Naive thymus-derived CD4-positive, alpha-beta T cell (primary cell): Measurements from ENCODE around the gene TRDN. TPM values are rescaled to one million over a fixed set of nuclear protein-coding genes. Genes with fewer than 3 reads are reported as not detected.

Experiments used
- ATAC-seq: fragments of 150-1000 bp; cut with Tn5 transposase; 2 replicates; pipeline ENCODE4 v1.10.0; 2021; ENCODE audit warnings: mild to moderate bottlenecking, moderate library complexity
- CTCF ChIA-PET: fragments of 350-600 bp; sonication (Branson Sonifier 250); formaldehyde crosslinking; loops from one replicate; lab custom pipeline; 2021; ENCODE audit warnings: antibody characterized with exemption; lab: Charles Lee
- POLR2A ChIA-PET: fragments of 350-600 bp; sonication (Branson Sonifier 250); formaldehyde crosslinking; loops from one replicate; lab custom pipeline; 2021; ENCODE audit warnings: antibody characterized with exemption, inconsistent platforms; lab: Charles Lee
- DNase-seq, 9 donors: peaks; one replicate each; pipeline versions ENCODE4 v3.0.0 to v3.0.0-alpha.2; 2020 to 2022; ENCODE audit warnings: mixed read lengths in 1 of 9
- H3K27ac ChIP-seq: one replicate; pipeline ENCODE4 v1.7.0; 2013; ENCODE audit warnings: mild to moderate bottlenecking, low read depth, low read length, moderate library complexity
- H3K27me3 ChIP-seq, 2 donors: one replicate each; pipeline ENCODE4 v1.7.0; 2013; ENCODE audit warnings: low read length in 2 of 2, mild to moderate bottlenecking in 2 of 2, moderate library complexity in 2 of 2; ENCODE audit not compliant: control insufficient read depth in 2 of 2, insufficient read depth in 2 of 2
- H3K36me3 ChIP-seq, 3 experiments: 1 replicate in 2 of 3; 2 replicates in 1 of 3; pipeline ENCODE4 v1.7.0; 2013; ENCODE audit warnings: low read length in 3 of 3, mild to moderate bottlenecking in 3 of 3, moderate library complexity in 1 of 3; ENCODE audit not compliant: insufficient read depth in 3 of 3, control insufficient read depth in 2 of 3
- H3K4me1 ChIP-seq, 2 donors: one replicate each; pipeline ENCODE4 v1.7.0; 2013; ENCODE audit warnings: low read length in 2 of 2, mild to moderate bottlenecking in 2 of 2, moderate library complexity in 1 of 2; ENCODE audit not compliant: control insufficient read depth in 2 of 2, insufficient read depth in 2 of 2
- H3K4me3 ChIP-seq: 2 replicates; pipeline ENCODE4 v1.7.0; 2013; ENCODE audit warnings: mild to moderate bottlenecking, low read length
- H3K9me3 ChIP-seq, 3 experiments: 1 replicate in 2 of 3; 2 replicates in 1 of 3; pipeline ENCODE4 v1.7.0; 2013; ENCODE audit warnings: low read length in 3 of 3; ENCODE audit not compliant: control insufficient read depth in 2 of 3
- H3K27ac Mint-ChIP-seq, 9 donors: one replicate each; pipeline ENCODE4 v1.8.0; 2020 to 2022; ENCODE audit warnings: mixed read lengths in 9 of 9, mild to moderate bottlenecking in 8 of 9, moderate library complexity in 5 of 9, inconsistent platforms in 2 of 9
- H3K27me3 Mint-ChIP-seq, 5 donors: one replicate each; pipeline ENCODE4 v1.8.0; 2021 to 2022; ENCODE audit warnings: mixed read lengths in 5 of 5, mild to moderate bottlenecking in 1 of 5
- H3K36me3 Mint-ChIP-seq, 5 donors: one replicate each; pipeline ENCODE4 v1.8.0; 2020 to 2022; ENCODE audit warnings: mixed read lengths in 5 of 5, mild to moderate bottlenecking in 3 of 5, inconsistent platforms in 1 of 5
- H3K4me1 Mint-ChIP-seq, 7 donors: one replicate each; pipeline ENCODE4 v1.8.0; 2020 to 2022; ENCODE audit warnings: mixed read lengths in 7 of 7, mild to moderate bottlenecking in 3 of 7, inconsistent platforms in 1 of 7
- H3K4me3 Mint-ChIP-seq, 10 donors: one replicate each; pipeline ENCODE4 v1.8.0; 2020 to 2022; ENCODE audit warnings: mild to moderate bottlenecking in 10 of 10, mixed read lengths in 10 of 10, moderate library complexity in 6 of 10, inconsistent platforms in 2 of 10
- H3K9me3 Mint-ChIP-seq, 11 donors: one replicate each; pipeline ENCODE4 v1.8.0; 2020 to 2022; ENCODE audit warnings: mixed read lengths in 11 of 11, mild to moderate bottlenecking in 4 of 11, inconsistent platforms in 1 of 11, moderate library complexity in 1 of 11
- intact Hi-C, 2 donors: fragments of 100-400 bp; cut with micrococcal nuclease; formaldehyde crosslinking; loops; one replicate each; pipeline ENCODE4 v1.15.1; 2023
- polyA plus RNA-seq, 2 donors: library from polyadenylated mRNA; unstranded; fragments of 300-500 nt; fragmentation: Illumina TruSeq; gene quantifications; one replicate each; pipeline ENCODE4 v1.2.3, GENCODE V29; 2021
- total RNA-seq, 6 experiments: library from RNA in 5 of 6; stranded (reverse) in 5 of 6; gene quantifications; 1 replicate in 5 of 6; 2 replicates in 1 of 6; pipeline ENCODE4 v1.2.3 and lab custom pipeline; 2021 to 2026

The TRDN gene
- total and polyA plus RNA-seq, 7 experiments from 2014 or later: not detected

DNA sequence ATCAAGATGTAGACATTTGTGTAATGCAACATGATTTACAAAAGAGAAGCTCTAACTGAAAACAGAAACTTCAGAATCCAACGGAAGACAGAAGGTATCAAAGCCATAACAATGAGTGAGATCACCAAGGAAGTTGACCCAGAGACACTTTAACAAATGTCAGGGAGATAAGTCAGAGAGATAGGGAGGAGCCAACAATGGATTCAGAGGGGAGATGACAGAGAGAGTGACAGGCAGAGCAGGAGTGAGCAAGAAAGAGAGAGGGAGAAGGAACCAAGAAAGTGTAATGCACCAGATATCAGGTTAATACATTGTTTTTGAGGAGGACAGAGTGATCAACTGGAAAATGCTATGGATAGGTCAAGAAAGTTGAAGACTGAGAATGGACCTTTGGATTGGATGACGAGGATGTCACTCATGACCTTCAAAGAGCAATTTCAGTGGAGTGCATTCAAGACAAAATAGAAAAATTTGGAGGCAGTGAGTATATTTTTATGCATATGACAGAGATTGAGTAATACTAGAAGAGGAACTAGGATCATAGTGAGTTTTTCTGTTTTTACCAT lies 86.6 kb downstream of the TRDN start:
- Mint-ChIP-seq H3K4me1 (no peaks in the 10 kb centered on the region), H3K27ac (no peak overlapping the region), H3K27me3 (no peaks in the 10 kb centered on the region), H3K36me3 (no peaks in the 10 kb centered on the region), H3K9me3 (peaks cover 0 to 9% (median 0%) of the 10 kb centered on the region in 11 donors), H3K4me3 (no peak overlapping the region)
- no peaks in the 10 kb centered on the region for H3K36me3 ChIP-seq
- POLR2A ChIA-PET: no interaction called here
- no peak for DNase-seq
- CTCF ChIA-PET: interaction anchor here (0.6 kb wide), 1 partner anchor 1060 kb away, joined by 3 read pairs; no protein-coding TSS in a partner anchor
- H3K27ac ChIP-seq: no peak overlapping the region
- no peaks in the 10 kb centered on the region for H3K4me1 ChIP-seq
- H3K9me3 ChIP-seq: no peaks in the 10 kb centered on the region
- ATAC-seq: no peak
- no peaks in the 10 kb centered on the region for H3K27me3 ChIP-seq
- intact Hi-C loops: no loop called here
- H3K4me3 ChIP-seq: no peak overlapping the region

- CTCF ChIA-PET: no interaction called here
- Mint-ChIP-seq H3K27ac (no peak overlapping the region), H3K4me1 (no peaks in the 10 kb centered on the region), H3K27me3 (no peaks in the 10 kb centered on the region), H3K4me3 (no peak overlapping the region), H3K36me3 (no peaks in the 10 kb centered on the region), H3K9me3 (peaks cover 0 to 9% (median 0%) of the 10 kb centered on the region in 11 donors)
- Histone ChIP-seq H3K4me3 (no peak overlapping the region), H3K36me3 (no peaks in the 10 kb centered on the region), H3K9me3 (no peaks in the 10 kb centered on the region), H3K4me1 (no peaks in the 10 kb centered on the region), H3K27me3 (no peaks in the 10 kb centered on the region), H3K27ac (no peak overlapping the region)
- DNase-seq: no peak
- ATAC-seq: no peak
- POLR2A ChIA-PET: no interaction called here
- intact Hi-C loops: no loop called here
These were observed 87.3 kb downstream of the TRDN start for GRCh38 chr6:123549476-123549875.

- ATAC-seq (no peak), DNase-seq (no peak)
- ChIA-PET CTCF (no interaction called here), POLR2A (no interaction called here)
- Mint-ChIP-seq H3K4me1 (no peaks in the 10 kb centered on the region), H3K27ac (no peak overlapping the region), H3K27me3 (no peaks in the 10 kb centered on the region), H3K4me3 (no peak overlapping the region), H3K36me3 (no peaks in the 10 kb centered on the region), H3K9me3 (peaks cover 0 to 9% (median 0%) of the 10 kb centered on the region in 11 donors)
- H3K4me1 ChIP-seq: no peaks in the 10 kb centered on the region
- no peaks in the 10 kb centered on the region for H3K36me3 ChIP-seq
- intact Hi-C loops: no loop called here
- no peak overlapping the region for H3K4me3 ChIP-seq
- no peaks in the 10 kb centered on the region for H3K27me3 ChIP-seq
- H3K9me3 ChIP-seq: no peaks in the 10 kb centered on the region
- H3K27ac ChIP-seq: no peak overlapping the region
These were observed 89.4 kb downstream of the TRDN start for GRCh38 chr6:123547216-123547978.

DNA sequence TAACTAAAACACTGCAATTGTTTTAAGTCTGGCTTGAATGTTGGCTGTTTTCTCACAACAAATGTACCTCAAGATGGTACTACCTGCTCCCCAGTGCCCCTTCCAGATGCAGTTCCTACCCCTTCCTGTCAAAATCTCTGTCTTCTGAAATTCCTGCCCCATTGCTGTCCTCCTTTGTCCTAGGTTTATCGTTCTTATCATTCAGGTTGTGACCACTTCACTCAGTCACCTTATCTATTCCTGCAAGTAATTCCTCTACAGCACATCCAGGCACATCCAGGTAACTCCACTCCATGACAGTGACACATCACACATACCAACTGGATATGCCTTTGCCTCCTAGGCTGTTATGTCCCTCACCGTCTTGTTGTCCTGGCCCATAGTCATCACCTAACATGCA lies 90.2 kb downstream of the TRDN start:
- Histone ChIP-seq H3K4me1 (no peaks in the 10 kb centered on the region), H3K4me3 (no peak overlapping the region), H3K36me3 (no peaks in the 10 kb centered on the region), H3K9me3 (no peaks in the 10 kb centered on the region), H3K27me3 (no peaks in the 10 kb centered on the region), H3K27ac (no peak overlapping the region)
- Mint-ChIP-seq H3K27ac (no peak overlapping the region), H3K9me3 (peaks cover 0 to 9% (median 0%) of the 10 kb centered on the region in 11 donors), H3K27me3 (no peaks in the 10 kb centered on the region), H3K4me1 (no peaks in the 10 kb centered on the region), H3K4me3 (no peak overlapping the region), H3K36me3 (no peaks in the 10 kb centered on the region)
- POLR2A ChIA-PET: no interaction called here
- ATAC-seq (no peak), DNase-seq (no peak)
- CTCF ChIA-PET: no interaction called here
- intact Hi-C loops: no loop called here

DNA sequence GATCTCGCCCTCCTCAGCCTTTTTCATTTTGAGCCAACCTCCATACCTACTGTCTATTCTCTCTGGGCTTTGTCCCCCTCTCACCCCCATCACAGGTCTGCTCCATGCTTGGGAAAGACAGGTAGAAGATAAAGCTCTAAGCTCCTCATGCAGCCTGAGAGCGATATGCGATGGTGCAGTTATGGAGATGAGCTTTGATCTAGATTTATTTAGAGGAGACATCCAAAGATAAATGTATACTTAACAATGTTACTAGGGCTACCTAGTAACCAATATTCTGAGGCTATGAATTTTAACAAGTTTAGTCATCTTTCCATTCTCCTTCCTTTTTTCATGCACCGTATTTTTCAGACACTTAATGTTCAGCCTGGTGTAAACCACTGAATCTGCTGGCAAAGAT lies 95.3 kb downstream of the TRDN start:
- ChIA-PET CTCF (no interaction called here), POLR2A (no interaction called here)
- no peak overlapping the region for H3K27ac ChIP-seq
- DNase-seq: no peak
- H3K4me1 Mint-ChIP-seq: peaks cover 0 to 1% (median 0%) of the 10 kb centered on the region in 7 donors
- H3K27ac Mint-ChIP-seq: no peak overlapping the region
- H3K4me1 ChIP-seq: no peaks in the 10 kb centered on the region
- H3K36me3 ChIP-seq: no peaks in the 10 kb centered on the region
- no peak for ATAC-seq
- no peaks in the 10 kb centered on the region for H3K9me3 ChIP-seq
- no peak overlapping the region for H3K4me3 ChIP-seq
- no peaks in the 10 kb centered on the region for H3K27me3 ChIP-seq
- intact Hi-C loops: no loop called here
- no peaks in the 10 kb centered on the region for H3K36me3 Mint-ChIP-seq
- no peaks in the 10 kb centered on the region for H3K27me3 Mint-ChIP-seq
- peaks cover 0 to 14% (median 0%) of the 10 kb centered on the region in 11 donors for H3K9me3 Mint-ChIP-seq
- no peak overlapping the region for H3K4me3 Mint-ChIP-seq

- no peaks in the 10 kb centered on the region for H3K27me3 Mint-ChIP-seq
- intact Hi-C loops: no loop called here
- H3K4me1 Mint-ChIP-seq: no peaks in the 10 kb centered on the region
- CTCF ChIA-PET: no interaction called here
- H3K36me3 Mint-ChIP-seq: no peaks in the 10 kb centered on the region
- no peak for ATAC-seq
- H3K27ac Mint-ChIP-seq: no peak overlapping the region
- Histone ChIP-seq H3K27me3 (no peaks in the 10 kb centered on the region), H3K27ac (no peak overlapping the region), H3K4me1 (no peaks in the 10 kb centered on the region), H3K36me3 (no peaks in the 10 kb centered on the region), H3K9me3 (no peaks in the 10 kb centered on the region), H3K4me3 (no peak overlapping the region)
- no peak overlapping the region for H3K4me3 Mint-ChIP-seq
- peaks cover 0 to 5% (median 0%) of the 10 kb centered on the region in 11 donors for H3K9me3 Mint-ChIP-seq
- POLR2A ChIA-PET: no interaction called here
- no peak for DNase-seq
These were observed 102.7 kb downstream of the TRDN start for GRCh38 chr6:123533862-123534648.
